NCI-H1417 treated with DMSO at 0.1 percent for 48 hours (cell line): Measurements from ENCODE around the gene PLA2G6.
"Not testable (repeated sequence)": the region's sequence is repeated elsewhere in the genome, so short reads cannot be mapped to it uniquely, and the experiment has no call there.

Experiments
- DNase-seq: peaks from one replicate; lab custom pipeline; 2025; lab: John Stamatoyannopoulos, UW

The PLA2G6 gene

GRCh38 chr22:38190581-38190980, 9.0 kb upstream of the PLA2G6 start:
- DNase-seq: no peak

DNA sequence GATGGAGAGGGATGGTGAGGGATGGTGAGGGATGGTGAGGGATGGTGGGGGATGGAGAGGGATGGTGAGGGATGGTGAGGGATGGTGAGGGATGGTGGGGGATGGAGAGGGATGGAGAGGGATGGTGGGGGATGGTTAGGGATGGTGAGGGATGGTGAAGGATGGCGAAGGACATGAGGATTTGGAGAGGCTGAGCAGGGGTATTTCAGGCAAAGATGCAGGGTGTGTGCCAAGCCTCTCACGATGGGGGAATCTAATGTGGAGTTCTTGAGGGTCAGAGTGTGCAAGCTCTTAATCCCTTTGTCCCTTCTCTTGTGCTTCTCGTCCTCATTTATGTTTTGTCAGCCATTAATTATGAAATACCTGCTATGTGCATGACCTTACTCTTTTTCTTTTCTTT, 7.5 kb upstream of the PLA2G6 start:
- DNase-seq: no peak

DNA sequence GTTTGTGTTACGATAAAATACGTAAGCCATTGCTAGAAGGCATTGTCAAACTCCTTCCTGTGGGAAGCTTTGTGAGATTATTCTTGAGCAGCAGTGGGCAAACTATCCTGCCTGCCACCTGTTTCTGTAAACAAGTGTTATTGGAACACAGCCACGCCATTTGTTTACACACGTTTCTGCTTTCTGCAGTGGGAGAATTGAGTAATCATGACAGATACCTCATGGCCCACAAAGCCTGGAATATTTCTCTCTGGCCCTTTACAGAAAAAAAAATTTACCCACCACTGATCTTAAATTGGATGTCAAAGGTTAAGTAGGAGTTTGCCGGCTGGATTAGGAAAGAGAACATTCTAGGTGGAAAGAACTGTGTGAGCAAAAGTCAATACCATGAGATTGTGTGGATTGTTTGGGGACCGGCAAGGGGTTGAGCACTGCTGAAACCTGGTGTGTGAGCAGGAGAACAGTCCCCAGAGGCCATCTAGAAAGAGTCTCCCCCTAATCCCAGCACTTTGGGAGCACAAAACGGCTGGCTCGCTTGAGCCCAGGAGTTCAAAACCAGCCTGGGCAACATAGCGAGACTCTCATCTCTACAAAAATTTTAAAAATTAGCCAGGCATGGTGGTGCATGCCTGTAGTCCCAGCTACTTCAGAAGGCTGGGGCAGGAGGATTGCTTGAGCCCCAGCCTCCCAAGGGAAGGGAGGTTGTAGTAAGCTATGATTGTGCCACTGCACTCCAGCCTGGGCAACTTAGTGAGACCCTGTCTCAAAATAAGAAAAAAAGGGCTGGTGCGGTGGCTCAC, 6.0 kb upstream of the PLA2G6 start:
- DNase-seq: no peak

DNA sequence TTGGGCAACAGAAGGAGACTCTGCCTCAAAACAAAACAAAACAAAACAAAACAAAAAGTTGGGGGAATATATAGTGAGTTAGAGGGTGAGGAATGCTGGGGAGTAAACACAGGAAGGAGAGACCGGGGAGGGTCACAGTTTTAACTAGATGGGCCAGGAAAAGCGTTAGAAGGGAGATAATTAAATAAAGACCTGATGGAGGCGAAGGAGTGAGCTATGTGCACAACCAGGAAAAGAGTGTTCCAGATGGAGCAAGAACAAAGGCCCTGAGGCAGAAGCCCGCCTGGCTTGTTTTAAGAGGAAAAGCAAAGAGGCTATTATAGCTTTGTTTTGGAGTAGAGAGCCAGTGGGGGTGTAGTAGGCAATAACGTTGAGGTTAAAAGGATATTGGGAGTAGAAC, 4.8 kb upstream of the PLA2G6 start:
- DNase-seq: no peak

- DNase-seq: no peak
Observed at GRCh38 chr22:38184788-38185187, 3.2 kb upstream of the PLA2G6 start.

DNA sequence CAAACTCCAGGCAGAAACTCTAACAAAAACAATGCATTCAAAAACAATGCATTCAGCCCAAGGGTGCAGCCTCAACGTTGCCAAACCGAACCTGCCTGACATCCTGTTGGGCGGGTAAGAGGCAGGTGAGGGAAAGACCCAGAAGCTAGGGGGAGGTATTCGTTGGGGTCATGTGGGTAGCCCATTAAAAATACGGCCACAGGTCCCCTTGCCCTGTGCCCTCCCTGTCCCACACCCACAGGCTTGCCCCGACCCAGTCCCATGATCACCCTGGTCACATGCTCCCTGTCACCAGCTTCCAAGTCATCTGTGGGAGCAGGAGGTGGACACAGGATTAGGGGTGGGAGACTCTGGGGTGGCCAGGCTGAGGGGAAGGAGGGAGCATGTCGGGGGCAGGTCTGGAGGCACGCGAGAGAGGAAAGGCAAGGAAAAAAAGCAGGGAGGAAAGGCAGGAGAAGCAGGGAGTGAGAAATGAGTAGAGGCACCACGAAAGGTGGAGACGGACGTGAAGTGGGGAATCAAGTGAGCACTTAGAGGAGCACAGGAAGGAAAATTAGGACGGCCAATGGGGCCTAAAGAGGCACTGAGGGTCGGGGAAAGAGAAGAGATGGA, 683 bp downstream of the PLA2G6 start:
- no peak for DNase-seq

- not testable (repeated sequence) for DNase-seq
Observed at GRCh38 chr22:38178605-38178937, 3.1 kb downstream of the PLA2G6 start.

GRCh38 chr22:38177926-38178604, 3.6 kb downstream of the PLA2G6 start:
- no peak for DNase-seq

- DNase-seq: not testable (repeated sequence)
Observed at GRCh38 chr22:38177571-38177925, 4.1 kb downstream of the PLA2G6 start.

- DNase-seq: no peak
Observed at GRCh38 chr22:38177044-38177443, 4.6 kb downstream of the PLA2G6 start.

- no peak for DNase-seq
Observed at GRCh38 chr22:38176170-38176741, 5.4 kb downstream of the PLA2G6 start.

- DNase-seq: no peak
Observed at GRCh38 chr22:38175206-38176118, 6.2 kb downstream of the PLA2G6 start.

DNA sequence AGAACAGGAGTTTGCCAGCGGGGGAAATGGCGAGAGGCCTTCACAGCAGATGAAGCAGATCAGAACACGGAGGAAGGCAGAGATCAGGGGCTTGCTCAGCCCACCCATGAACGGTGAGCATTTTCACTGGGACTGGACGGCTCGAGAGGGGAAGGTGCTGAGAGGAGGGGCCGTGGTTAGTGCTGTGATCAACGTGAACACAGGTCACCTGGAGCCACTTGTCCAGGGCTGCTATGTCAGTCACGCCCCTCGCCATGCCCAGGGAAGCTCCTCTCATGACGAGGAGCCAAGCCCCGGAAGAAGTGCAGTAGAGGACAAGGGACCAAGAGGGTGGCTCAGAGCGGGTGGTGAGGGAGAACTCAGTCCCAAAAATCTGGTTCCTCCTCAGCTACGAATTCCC, 7.0 kb downstream of the PLA2G6 start:
- no peak for DNase-seq

- no peak for DNase-seq
Observed at GRCh38 chr22:38173641-38173906, 8.1 kb downstream of the PLA2G6 start.

GRCh38 chr22:38172832-38173640, 8.6 kb downstream of the PLA2G6 start:
- DNase-seq: no peak

GRCh38 chr22:38171927-38172831, 9.5 kb downstream of the PLA2G6 start:
- no peak for DNase-seq

DNA sequence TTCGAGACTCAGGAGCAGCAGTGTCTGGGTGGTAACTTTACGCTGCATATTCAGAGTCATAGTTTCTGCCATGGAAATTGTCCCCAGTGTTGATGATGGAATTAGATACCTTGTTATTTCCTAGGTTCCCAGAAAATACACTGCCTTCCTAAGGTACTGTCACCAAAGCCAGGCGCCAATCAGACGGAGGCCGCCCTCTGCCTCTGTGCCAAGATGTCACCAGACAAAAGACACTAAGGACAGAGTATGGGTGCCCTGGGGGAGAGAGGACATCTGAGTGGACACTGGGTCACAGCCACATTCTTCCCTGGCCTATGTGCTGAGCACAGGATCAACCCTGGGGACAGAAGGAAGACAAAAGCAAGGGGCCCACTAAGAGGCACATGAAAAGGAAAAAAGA, 11.2 kb downstream of the PLA2G6 start:
- no peak for DNase-seq

- DNase-seq: no peak
Observed at GRCh38 chr22:38169116-38169515, 12.5 kb downstream of the PLA2G6 start.

DNA sequence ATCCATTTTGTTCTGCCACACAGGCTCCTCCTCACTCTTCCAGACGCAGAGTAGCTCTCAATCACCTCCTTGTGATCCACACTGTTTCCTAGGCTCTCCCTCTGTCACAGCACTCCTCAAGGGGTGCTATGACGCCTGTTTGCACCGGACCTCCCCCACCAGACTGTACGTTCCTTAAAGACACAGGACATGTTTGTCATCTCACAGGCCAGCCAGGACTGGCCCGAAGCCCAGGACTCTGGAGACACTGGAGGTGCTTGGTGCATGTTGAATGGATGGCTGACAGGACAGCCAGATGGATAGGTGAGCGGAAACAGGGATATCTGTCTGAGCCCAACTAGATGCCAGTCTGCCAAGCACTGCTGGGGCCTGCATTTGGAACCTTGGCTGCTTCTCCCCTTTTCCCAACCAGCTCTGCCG, 13.6 kb downstream of the PLA2G6 start:
- DNase-seq: no peak

DNA sequence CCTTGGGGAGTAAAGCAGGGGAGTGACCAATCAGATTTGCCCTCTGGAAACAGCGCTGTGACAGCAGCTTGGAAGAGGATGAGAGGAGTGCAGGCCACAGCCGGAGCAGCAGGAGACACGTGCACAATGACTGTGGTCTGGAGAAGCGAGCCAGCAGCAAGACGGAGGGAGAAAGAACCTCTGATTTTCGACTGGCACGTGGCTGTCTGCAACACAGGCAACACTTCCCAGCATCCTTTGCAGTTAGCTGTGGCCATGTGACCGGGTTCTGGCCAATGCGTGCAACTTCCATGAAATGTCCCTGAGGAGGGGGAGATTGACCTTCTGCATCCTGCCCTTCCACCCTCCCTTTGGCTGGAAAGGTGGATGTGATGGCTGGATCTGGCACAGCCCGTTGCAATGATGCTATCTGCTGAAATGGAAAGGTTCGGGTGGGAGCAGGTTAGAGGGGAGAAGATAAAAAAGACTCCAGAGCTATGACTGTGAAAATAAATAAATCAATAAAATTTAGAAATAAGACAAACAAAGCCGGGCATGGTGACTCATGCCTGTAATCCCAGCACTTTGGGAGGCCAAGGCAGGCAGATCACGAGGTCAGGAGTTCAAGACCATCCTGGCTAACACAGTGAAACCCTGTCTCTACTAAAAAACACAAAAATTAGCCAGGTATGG, 15.6 kb downstream of the PLA2G6 start:
- DNase-seq: no peak
